Loucy (cell line): ENCODE results near the gene ZNRF1.
A peak's percentile ranks its signal among the peaks of the same experiment; 100 is the strongest.

Experiments
- H2AFZ ChIP-seq: fragments of 200-600 bp; sonication (generic); 2 replicates; pipeline ENCODE4 v1.6.0; 2016; ENCODE audit warnings: antibody characterized with exemption, mild to moderate bottlenecking, low read length, moderate library complexity
- H3F3A ChIP-seq: fragments of 200-600 bp; 2 replicates; pipeline ENCODE4 v1.6.0; 2016; ENCODE audit warnings: antibody characterized with exemption, low read depth, mild to moderate bottlenecking
- H3K27me3 ChIP-seq: fragments of 200-600 bp; sonication (generic); 2 replicates; pipeline ENCODE4 v1.6.1; 2014; ENCODE audit warnings: low read length, mild to moderate bottlenecking; ENCODE audit not compliant: insufficient read depth, poor library complexity, severe bottlenecking
- H3K36me3 ChIP-seq: fragments of 200-600 bp; sonication (generic); 2 replicates; pipeline ENCODE4 v1.6.1; 2016; ENCODE audit warnings: low read length; ENCODE audit not compliant: insufficient read depth
- H3K4me1 ChIP-seq: fragments of 200-600 bp; sonication (generic); 2 replicates; pipeline ENCODE4 v1.5.1; 2014; ENCODE audit warnings: low read length, mild to moderate bottlenecking; ENCODE audit not compliant: insufficient read depth, poor library complexity, severe bottlenecking
- H3K4me2 ChIP-seq: fragments of 200-600 bp; sonication (generic); 2 replicates; pipeline ENCODE4 v1.6.0; 2014; ENCODE audit warnings: antibody characterized with exemption, low read length, low read depth, mild to moderate bottlenecking; ENCODE audit not compliant: poor library complexity, severe bottlenecking
- H3K4me3 ChIP-seq: fragments of 200-600 bp; sonication (generic); 2 replicates; pipeline ENCODE4 v1.5.1; 2014; ENCODE audit warnings: low read length, mild to moderate bottlenecking, mixed read lengths; ENCODE audit not compliant: poor library complexity, severe bottlenecking
- H3K79me2 ChIP-seq: fragments of 200-600 bp; sonication (generic); 2 replicates; pipeline ENCODE4 v1.6.1; 2014; ENCODE audit warnings: low read length; ENCODE audit not compliant: insufficient read depth
- H3K9ac ChIP-seq: fragments of 200-600 bp; sonication (generic); 2 replicates; pipeline ENCODE4 v1.6.0; 2014; ENCODE audit warnings: mild to moderate bottlenecking, low read depth, low read length, moderate library complexity; ENCODE audit not compliant: poor library complexity, severe bottlenecking
- H3K9me2 ChIP-seq: fragments of 200-600 bp; sonication (generic); replicated peaks from 2 replicates; pipeline ENCODE4 v1.6.1; 2016; ENCODE audit warnings: low read depth, low read length, mixed read lengths
- H3K9me3 ChIP-seq: fragments of 200-600 bp; sonication (generic); 2 replicates; pipeline ENCODE4 v1.6.1; 2014; ENCODE audit warnings: mild to moderate bottlenecking, antibody characterized with exemption, low read length, low read depth; ENCODE audit not compliant: insufficient read depth
- H4K20me1 ChIP-seq: fragments of 200-600 bp; sonication (generic); 2 replicates; pipeline ENCODE4 v1.6.0; 2014; ENCODE audit warnings: antibody characterized with exemption, low read length, mild to moderate bottlenecking; ENCODE audit not compliant: insufficient read depth, poor library complexity, severe bottlenecking
- EZH2phosphoT487 ChIP-seq: fragments of 200-600 bp; IDR thresholded peaks from 2 replicates; pipeline ENCODE4 v1.6.1; 2018; ENCODE audit warnings: antibody characterized with exemption, mild to moderate bottlenecking, moderate library complexity, borderline replicate concordance
- TF ChIP-seq, protein P1 (sequence below): fragments of 200-600 bp; sonication (generic); conservative IDR thresholded peaks from 2 replicates; pipeline ENCODE4 v1.5.1; 2014; ENCODE audit warnings: mild to moderate bottlenecking, antibody characterized with exemption, low read length

Gene ZNRF1

DNA sequence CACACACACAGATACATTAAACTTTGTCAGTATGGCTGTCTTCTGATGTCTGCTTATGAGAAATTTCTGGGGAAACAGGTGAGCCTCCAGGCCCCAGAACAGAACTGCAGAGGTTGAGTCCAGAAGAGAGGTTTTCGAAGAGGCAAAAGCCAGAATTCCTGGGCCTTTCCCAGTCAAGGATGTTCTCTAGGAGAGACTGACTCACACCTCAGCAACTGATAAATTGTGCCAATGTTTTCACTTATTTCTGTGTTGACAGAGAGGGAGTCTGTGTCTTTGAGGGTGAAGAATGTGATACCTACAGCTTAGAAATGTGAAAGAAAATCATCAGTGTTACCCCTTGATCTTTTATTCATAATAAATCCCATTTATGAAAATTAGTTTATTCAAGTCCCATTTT lies 87.5 kb downstream of the ZNRF1 start:
- Histone ChIP-seq H3K9me2 (no peaks in the 10 kb centered on the region), H3K4me3 (no peak overlapping the region), H3K4me2 (peak overlapping the region; percentile 41), H3K9me3 (no peaks in the 10 kb centered on the region), H3K27me3 (no peaks in the 10 kb centered on the region), H4K20me1 (peaks cover 95% of the 10 kb centered on the region), H3K79me2 (peaks cover 100% of the 10 kb centered on the region), H3K4me1 (peaks cover 89% of the 10 kb centered on the region), H3K9ac (peak overlapping the region; percentile 64), H2AFZ (no peak overlapping the region), H3K36me3 (peaks cover 62% of the 10 kb centered on the region), H3F3A (no peaks in the 10 kb centered on the region)
- no peak for TF ChIP-seq EZH2phosphoT487
- TF ChIP-seq, protein P1, sequence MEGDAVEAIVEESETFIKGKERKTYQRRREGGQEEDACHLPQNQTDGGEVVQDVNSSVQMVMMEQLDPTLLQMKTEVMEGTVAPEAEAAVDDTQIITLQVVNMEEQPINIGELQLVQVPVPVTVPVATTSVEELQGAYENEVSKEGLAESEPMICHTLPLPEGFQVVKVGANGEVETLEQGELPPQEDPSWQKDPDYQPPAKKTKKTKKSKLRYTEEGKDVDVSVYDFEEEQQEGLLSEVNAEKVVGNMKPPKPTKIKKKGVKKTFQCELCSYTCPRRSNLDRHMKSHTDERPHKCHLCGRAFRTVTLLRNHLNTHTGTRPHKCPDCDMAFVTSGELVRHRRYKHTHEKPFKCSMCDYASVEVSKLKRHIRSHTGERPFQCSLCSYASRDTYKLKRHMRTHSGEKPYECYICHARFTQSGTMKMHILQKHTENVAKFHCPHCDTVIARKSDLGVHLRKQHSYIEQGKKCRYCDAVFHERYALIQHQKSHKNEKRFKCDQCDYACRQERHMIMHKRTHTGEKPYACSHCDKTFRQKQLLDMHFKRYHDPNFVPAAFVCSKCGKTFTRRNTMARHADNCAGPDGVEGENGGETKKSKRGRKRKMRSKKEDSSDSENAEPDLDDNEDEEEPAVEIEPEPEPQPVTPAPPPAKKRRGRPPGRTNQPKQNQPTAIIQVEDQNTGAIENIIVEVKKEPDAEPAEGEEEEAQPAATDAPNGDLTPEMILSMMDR = no peak

DNA sequence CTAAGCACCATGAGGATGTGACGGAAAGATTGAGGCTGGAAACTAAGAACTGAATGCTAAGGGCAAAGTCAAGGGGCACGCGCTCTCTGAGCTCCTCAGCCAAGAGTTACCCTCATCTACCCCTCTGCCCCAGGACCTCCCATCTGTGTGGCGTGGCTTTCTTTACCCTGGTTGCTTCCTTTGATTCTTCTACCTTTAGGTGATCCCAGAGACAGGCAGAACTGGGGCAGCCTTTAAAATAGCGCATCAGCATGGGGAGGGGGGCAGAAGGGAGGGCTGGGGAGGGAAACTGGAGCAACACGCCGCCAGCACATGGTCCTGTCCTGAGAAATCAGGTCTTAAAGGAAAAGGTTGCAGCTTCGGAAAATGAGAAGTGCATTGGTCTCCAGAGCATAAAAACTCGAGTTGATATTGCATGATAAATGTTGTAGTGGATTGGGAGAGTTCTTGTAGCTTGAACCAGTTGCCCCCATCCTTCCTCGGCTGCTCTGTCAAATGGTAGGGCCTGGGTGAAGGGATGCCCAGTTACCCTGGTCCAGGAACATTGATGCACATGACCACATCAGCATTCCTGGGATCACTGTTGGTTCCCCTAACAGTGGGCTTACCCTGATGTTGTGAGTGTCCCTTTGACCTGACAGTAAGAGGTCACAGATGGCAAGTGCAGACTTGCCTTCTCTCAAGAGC lies 88.0 kb downstream of the ZNRF1 start:
- Histone ChIP-seq H3K36me3 (peaks cover 62% of the 10 kb centered on the region), H3K4me2 (peak overlapping the region; percentile 41), H4K20me1 (peaks cover 95% of the 10 kb centered on the region), H3K27me3 (no peaks in the 10 kb centered on the region), H2AFZ (no peak overlapping the region), H3F3A (no peaks in the 10 kb centered on the region), H3K4me3 (no peak overlapping the region), H3K4me1 (peaks cover 84% of the 10 kb centered on the region), H3K9ac (peak overlapping the region; percentile 64), H3K9me2 (no peaks in the 10 kb centered on the region), H3K79me2 (peaks cover 100% of the 10 kb centered on the region), H3K9me3 (no peaks in the 10 kb centered on the region)
- TF ChIP-seq, protein P1 = no peak
- no peak for TF ChIP-seq EZH2phosphoT487

DNA sequence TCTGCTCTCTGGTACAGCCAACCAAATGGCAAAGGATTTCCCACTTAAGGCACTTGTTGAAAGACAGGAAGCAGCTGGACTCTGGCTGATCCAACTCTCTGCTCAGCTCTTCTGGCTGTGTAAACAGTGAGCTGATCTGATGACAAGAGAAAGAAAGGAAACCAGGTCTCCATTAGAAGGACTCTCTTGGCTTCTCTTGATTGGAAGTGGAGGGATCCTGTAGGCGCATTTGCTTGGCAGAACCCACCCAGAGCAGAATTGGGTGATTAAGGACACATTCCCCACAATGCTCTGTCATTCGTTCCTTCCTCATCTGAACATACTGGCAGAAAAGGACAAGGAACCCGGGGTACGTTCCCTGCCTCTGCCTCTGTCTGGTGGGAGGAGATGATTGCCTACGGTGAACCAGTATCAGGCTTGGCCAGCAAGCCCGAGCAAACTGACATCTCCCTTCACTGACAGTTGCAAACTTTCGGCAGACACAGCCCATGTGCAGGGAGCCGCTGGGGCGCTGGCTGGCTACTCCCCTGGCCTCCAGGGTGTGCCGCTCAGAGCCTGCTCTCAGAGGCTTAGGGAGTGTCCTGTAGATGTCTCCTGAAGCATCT lies 88.7 kb downstream of the ZNRF1 start:
- no peaks in the 10 kb centered on the region for H3F3A ChIP-seq
- no peaks in the 10 kb centered on the region for H3K9me2 ChIP-seq
- H3K36me3 ChIP-seq = peaks cover 62% of the 10 kb centered on the region
- H3K9ac ChIP-seq = peak overlapping the region; percentile 64
- H3K27me3 ChIP-seq = no peaks in the 10 kb centered on the region
- H3K4me2 ChIP-seq = peak overlapping the region; percentile 41
- no peaks in the 10 kb centered on the region for H3K9me3 ChIP-seq
- no peak overlapping the region for H2AFZ ChIP-seq
- no peak for TF ChIP-seq EZH2phosphoT487
- TF ChIP-seq, protein P1 = no peak
- H3K79me2 ChIP-seq = peaks cover 100% of the 10 kb centered on the region
- H3K4me3 ChIP-seq = no peak overlapping the region
- H4K20me1 ChIP-seq = peaks cover 95% of the 10 kb centered on the region
- peaks cover 79% of the 10 kb centered on the region for H3K4me1 ChIP-seq
